DND-41 (cell line): ENCODE results near the gene SRGAP3.

ENCODE experiments used
- ATAC-seq: fragments of 200-7000 bp; cut with Tn5 transposase; 3 replicates; pipeline ENCODE4 v1.9.1; 2021; ENCODE audit warnings: low read depth; ENCODE audit not compliant: insufficient read depth
- DNase-seq: peaks from one replicate; pipeline ENCODE4 v3.0.0-alpha.2; 2020
- H2AFZ ChIP-seq: 2 replicates; pipeline ENCODE4 v1.6.0; 2012; ENCODE audit warnings: low read depth, low read length
- H3K27ac ChIP-seq: 2 replicates; pipeline ENCODE4 v1.5.1; 2012; ENCODE audit warnings: low read length, inconsistent platforms
- H3K27me3 ChIP-seq: fragments of 200-600 bp; sonication (generic); 2 replicates; pipeline ENCODE4 v1.6.0; 2012; ENCODE audit warnings: low read length, mild to moderate bottlenecking, inconsistent platforms; ENCODE audit not compliant: insufficient read depth, poor library complexity
- H3K36me3 ChIP-seq: 2 replicates; pipeline ENCODE4 v1.5.1; 2012; ENCODE audit warnings: low read length, inconsistent platforms; ENCODE audit not compliant: insufficient read depth
- H3K4me1 ChIP-seq: 2 replicates; pipeline ENCODE4 v1.5.1; 2012; ENCODE audit warnings: mild to moderate bottlenecking, low read length; ENCODE audit not compliant: insufficient read depth
- H3K4me2 ChIP-seq: 2 replicates; pipeline ENCODE4 v1.6.0; 2012; ENCODE audit warnings: mild to moderate bottlenecking, moderate library complexity, low read length, inconsistent platforms; ENCODE audit not compliant: insufficient read depth
- H3K4me3 ChIP-seq, 2 experiments: fragments of 200-600 bp in 1 of 2; shearing (Covaris generic) in 1 of 2; 2 replicates each; pipeline ENCODE4 v1.5.1; 2012 to 2016; ENCODE audit warnings: inconsistent platforms in 2 of 2, low read length in 2 of 2, mild to moderate bottlenecking in 2 of 2, low read depth in 1 of 2, moderate library complexity in 1 of 2
- H3K79me2 ChIP-seq: 2 replicates; pipeline ENCODE4 v1.6.0; 2012; ENCODE audit warnings: low read length, inconsistent platforms; ENCODE audit not compliant: insufficient read depth
- H3K9ac ChIP-seq: 2 replicates; pipeline ENCODE4 v1.6.0; 2012; ENCODE audit warnings: low read depth, mild to moderate bottlenecking, inconsistent platforms, low read length, moderate library complexity
- H3K9me3 ChIP-seq: 2 replicates; pipeline ENCODE4 v1.5.1; 2012; ENCODE audit warnings: low read length, moderate library complexity, mild to moderate bottlenecking, inconsistent platforms; ENCODE audit not compliant: insufficient read depth, severe bottlenecking
- H4K20me1 ChIP-seq: 2 replicates; pipeline ENCODE4 v1.6.0; 2012; ENCODE audit warnings: low read length; ENCODE audit not compliant: insufficient read depth
- CTCF ChIP-seq: IDR thresholded peaks from 2 replicates; pipeline ENCODE4 v1.5.1; 2012; ENCODE audit warnings: borderline replicate concordance, low read length, moderate library complexity, mild to moderate bottlenecking; ENCODE audit not compliant: poor library complexity, severe bottlenecking; ENCODE audit errors: extremely low read depth
- EZH2 ChIP-seq: IDR thresholded peaks from 3 replicates; pipeline ENCODE4 v1.6.1; 2012; ENCODE audit warnings: borderline replicate concordance, low read depth, mild to moderate bottlenecking, moderate library complexity, low read length, inconsistent platforms; ENCODE audit not compliant: severe bottlenecking

The SRGAP3 gene

GRCh38 chr3:9279966-9280365 is 30.5 kb upstream of the SRGAP3 start:
- no peak overlapping the region for H3K4me2 ChIP-seq
- no peaks in the 10 kb centered on the region for H3K27me3 ChIP-seq
- H3K27ac ChIP-seq: no peak overlapping the region
- TF ChIP-seq EZH2 (no peak), CTCF (no peak)
- ATAC-seq (no peak), DNase-seq (no peak)
- no peaks in the 10 kb centered on the region for H3K4me1 ChIP-seq
- no peaks in the 10 kb centered on the region for H3K9me3 ChIP-seq
- no peaks in the 10 kb centered on the region for H3K36me3 ChIP-seq
- no peaks in the 10 kb centered on the region for H4K20me1 ChIP-seq
- no peaks in the 10 kb centered on the region for H3K79me2 ChIP-seq
- no peak overlapping the region for H3K4me3 ChIP-seq
- H2AFZ ChIP-seq: no peak overlapping the region
- no peak overlapping the region for H3K9ac ChIP-seq

- Histone ChIP-seq H3K36me3 (no peaks in the 10 kb centered on the region), H3K9me3 (peaks cover 7% of the 10 kb centered on the region), H3K79me2 (no peaks in the 10 kb centered on the region), H3K4me2 (no peak overlapping the region), H3K4me3 (no peak overlapping the region), H3K27ac (no peak overlapping the region), H3K4me1 (no peaks in the 10 kb centered on the region), H2AFZ (no peak overlapping the region), H3K9ac (no peak overlapping the region), H3K27me3 (no peaks in the 10 kb centered on the region), H4K20me1 (no peaks in the 10 kb centered on the region)
- no peak for ATAC-seq
- no peak for DNase-seq
- TF ChIP-seq CTCF: no peak
Observed at GRCh38 chr3:9278498-9278897, 29.1 kb upstream of the SRGAP3 start.

GRCh38 chr3:9278085-9278484 is 28.6 kb upstream of the SRGAP3 start:
- TF ChIP-seq CTCF (no peak), EZH2 (no peak)
- Histone ChIP-seq H3K4me1 (no peaks in the 10 kb centered on the region), H3K27ac (no peak overlapping the region), H3K27me3 (no peaks in the 10 kb centered on the region), H3K79me2 (no peaks in the 10 kb centered on the region), H4K20me1 (no peaks in the 10 kb centered on the region), H3K36me3 (no peaks in the 10 kb centered on the region), H3K4me2 (no peak overlapping the region), H3K9me3 (peaks cover 7% of the 10 kb centered on the region), H3K9ac (no peak overlapping the region), H2AFZ (no peak overlapping the region), H3K4me3 (no peak overlapping the region)
- DNase-seq: no peak
- no peak for ATAC-seq

GRCh38 chr3:9276761-9277370 is 27.4 kb upstream of the SRGAP3 start:
- Histone ChIP-seq H3K9ac (no peak overlapping the region), H3K4me3 (no peak overlapping the region), H4K20me1 (no peaks in the 10 kb centered on the region), H3K27ac (no peak overlapping the region), H3K4me1 (no peaks in the 10 kb centered on the region), H3K79me2 (no peaks in the 10 kb centered on the region), H3K27me3 (no peaks in the 10 kb centered on the region), H3K4me2 (no peak overlapping the region), H3K36me3 (no peaks in the 10 kb centered on the region), H3K9me3 (peaks cover 7% of the 10 kb centered on the region), H2AFZ (no peak overlapping the region)
- ATAC-seq: no peak
- TF ChIP-seq CTCF (no peak), EZH2 (no peak)
- no peak for DNase-seq
